GM21447 (cell line): ENCODE data around the gene CDC26.

Source experiments
- ATAC-seq: cut with Tn5 transposase; IDR thresholded peaks from one replicate; pipeline ENCODE4 v1.9.1; 2021; ENCODE audit not compliant: unreplicated experiment

The CDC26 gene

GRCh38 chr9:113275157-113276131 lies at the start of gene CDC26, which contains the start of gene PRPF4:
Gene CDC26 (minus strand): TSS chr9:113275572. CDS start chr9:113272507, 3,065 bp downstream.
Gene PRPF4 (plus strand): TSS chr9:113275658. CDS start chr9:113275744, 86 bp downstream.
- peak; percentile 98 for ATAC-seq

DNA sequence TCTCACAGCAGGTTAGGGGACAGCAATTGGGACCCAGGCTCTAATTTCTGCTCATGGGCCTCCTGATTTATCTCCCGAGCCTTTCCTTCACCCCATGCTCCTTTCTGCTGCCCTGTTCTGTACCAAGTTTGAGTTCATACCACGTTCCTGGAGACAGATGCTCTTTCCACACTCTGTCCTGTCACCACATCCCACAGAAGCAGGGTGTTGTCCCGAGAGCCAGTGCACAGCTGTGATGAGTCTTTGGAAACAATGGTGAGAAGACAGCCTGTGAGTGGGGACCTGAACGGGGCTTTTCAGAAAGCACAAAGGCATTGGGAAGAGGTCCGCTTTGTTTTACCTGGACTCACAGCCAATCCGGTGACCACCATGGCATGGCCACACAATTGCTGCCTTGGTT lies 47.3 kb upstream of the CDC26 start:
- ATAC-seq = no peak

- ATAC-seq = no peak
These were observed 44.7 kb upstream of the CDC26 start for GRCh38 chr9:113320051-113320450.

GRCh38 chr9:113319054-113319453 lies 43.7 kb upstream of the CDC26 start:
- ATAC-seq = no peak

DNA sequence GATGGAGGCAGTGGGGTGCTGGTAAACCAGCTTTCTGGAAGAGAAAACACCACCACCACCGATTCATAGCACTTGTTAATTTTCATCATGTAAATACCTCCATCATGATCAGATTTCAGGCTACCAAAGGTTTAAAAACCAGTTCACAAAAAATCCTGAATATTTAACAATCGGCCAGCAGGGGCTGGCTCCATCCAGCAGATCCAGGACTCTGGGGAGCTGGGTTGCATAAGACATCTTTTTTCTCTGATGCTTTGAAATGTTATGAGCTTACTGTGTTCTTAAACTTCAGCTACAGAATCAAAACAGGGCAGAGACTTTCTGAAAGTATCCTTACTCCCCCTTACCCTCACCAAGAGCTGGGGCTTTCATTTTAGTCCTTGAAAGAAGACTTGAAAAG lies 42.4 kb upstream of the CDC26 start:
- no peak for ATAC-seq

GRCh38 chr9:113316030-113316429 lies 40.7 kb upstream of the CDC26 start:
- no peak for ATAC-seq

- ATAC-seq = no peak
These were observed 39.9 kb upstream of the CDC26 start for GRCh38 chr9:113315231-113315630.

DNA sequence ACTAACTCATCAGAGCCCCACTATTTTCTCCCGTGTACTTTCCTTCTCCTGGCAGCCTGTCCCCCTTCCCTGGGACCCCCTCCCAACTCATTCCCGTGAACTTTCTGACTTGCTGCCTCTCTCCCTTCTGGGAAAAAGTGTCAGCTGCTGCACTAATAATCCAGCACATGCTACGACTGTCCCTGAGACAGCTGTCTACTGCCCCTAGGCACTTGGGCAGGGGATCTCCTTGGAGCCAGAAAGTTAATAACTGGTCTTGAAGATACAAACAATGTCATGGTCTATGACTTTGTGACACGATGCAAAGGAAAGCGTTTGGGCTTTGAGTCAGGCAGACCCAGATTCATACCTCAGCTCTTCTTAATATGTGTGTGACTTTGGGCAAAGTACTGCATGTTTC lies 37.9 kb upstream of the CDC26 start:
- ATAC-seq = no peak

DNA sequence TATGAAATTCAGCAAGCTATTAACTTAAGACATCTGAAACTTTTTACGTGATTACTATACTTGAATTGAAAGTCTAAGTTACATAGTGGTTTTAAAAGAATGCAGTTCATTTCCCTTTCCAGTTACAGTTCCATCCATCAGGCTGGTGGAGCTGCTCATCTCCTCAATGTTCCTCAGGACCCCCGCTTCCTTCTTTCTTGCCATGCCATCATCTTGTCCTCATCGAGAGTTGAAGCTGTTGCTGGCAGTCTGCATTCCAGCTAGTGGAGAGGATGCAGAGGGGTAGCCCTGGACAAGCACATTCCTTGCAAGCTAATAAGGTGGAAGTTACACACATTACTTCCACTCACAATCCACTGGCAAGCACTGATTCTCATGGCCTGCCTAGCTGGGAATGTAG lies 36.6 kb upstream of the CDC26 start:
- ATAC-seq = no peak

DNA sequence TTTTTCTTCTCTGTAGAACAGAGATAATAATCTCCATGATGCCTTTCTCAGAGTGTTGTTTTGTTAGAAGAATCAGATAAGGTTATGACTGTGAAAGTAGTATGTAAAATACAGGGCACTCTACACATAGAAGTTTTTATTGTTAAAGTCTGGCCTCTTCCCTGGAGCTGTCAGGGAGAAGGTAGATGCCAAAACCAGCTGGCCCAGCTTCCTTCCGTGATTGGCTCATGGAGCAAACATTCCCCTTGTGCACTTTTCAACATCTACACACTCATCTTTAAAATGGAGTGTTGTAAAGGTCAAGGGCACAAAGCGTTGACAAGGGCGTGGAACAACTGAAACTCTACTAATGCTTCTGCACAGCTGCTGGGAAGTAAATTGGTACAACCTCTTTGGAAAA lies 35.2 kb upstream of the CDC26 start:
- ATAC-seq = no peak

GRCh38 chr9:113309204-113309813 lies 33.9 kb upstream of the CDC26 start:
- ATAC-seq = no peak

- ATAC-seq = no peak
These were observed 32.1 kb upstream of the CDC26 start for GRCh38 chr9:113307396-113307975.

GRCh38 chr9:113306566-113306965 lies 31.2 kb upstream of the CDC26 start:
- ATAC-seq = no peak

GRCh38 chr9:113302792-113303418 lies 27.5 kb upstream of the CDC26 start, which contains the start of gene RNF183:
Gene RNF183 (minus strand): TSS chr9:113303376. CDS start chr9:113298184, 5,192 bp downstream.
- ATAC-seq = no peak

DNA sequence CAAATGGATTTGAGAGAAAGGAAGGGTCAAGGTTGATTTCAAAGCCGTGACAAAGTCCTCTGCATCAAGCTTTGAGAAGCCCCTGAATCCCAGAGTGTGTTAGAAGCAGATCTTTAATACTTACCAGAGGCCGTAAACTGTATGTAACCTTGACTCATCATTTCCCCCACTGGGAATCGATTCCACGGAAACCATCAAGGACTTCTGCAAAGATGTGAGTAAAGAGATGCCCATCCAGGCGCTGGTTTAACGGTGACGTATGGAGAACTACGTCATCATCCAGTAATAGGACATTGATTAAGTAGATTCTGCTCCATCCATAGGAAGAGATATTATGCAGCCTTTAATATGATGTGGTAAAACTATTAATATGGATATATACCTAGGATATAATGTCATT lies 26.2 kb upstream of the CDC26 start:
- no peak for ATAC-seq

GRCh38 chr9:113299800-113300292 lies 24.5 kb upstream of the CDC26 start:
- ATAC-seq = no peak

DNA sequence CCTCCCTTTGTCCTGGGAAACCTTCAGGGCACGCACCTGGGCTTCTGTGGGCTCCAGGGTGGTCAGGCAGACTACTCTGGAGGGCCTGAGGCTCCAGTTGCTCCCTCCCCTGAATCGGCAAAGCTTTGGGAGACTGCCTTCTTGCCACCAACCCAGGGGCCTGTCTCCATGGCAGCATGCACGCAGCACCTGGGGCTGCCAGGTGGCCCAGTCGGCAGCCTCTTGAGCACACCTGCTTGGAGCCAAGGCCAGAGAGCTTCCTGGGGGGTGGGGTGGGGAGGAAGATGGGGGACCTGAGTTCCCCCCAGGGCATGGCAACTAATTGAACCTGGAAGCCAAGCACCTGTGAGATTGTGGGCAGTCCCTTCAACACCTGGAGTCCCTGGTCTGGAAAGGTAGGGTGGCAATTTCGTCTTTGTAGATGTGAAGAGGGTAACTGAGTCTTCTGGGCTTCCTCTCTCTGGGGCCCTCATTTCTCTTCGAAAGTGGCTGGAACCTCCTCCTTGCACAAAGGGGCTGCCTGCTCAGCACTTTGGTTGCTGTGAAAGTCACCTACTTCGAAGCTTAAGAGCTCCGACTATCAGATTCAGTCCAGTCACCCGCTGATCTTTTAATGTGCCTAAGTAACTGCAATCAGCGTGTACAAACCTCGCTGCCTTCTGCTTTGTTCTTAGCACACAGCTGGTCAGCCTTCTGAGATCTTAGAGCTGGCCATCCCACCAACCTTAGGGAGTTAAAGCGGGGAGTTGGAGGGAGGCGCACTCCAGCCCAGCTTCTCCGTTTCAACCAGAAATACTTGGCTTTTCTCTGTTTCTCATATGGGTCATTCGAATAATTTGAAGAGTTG lies 23.8 kb upstream of the CDC26 start:
- no peak for ATAC-seq

DNA sequence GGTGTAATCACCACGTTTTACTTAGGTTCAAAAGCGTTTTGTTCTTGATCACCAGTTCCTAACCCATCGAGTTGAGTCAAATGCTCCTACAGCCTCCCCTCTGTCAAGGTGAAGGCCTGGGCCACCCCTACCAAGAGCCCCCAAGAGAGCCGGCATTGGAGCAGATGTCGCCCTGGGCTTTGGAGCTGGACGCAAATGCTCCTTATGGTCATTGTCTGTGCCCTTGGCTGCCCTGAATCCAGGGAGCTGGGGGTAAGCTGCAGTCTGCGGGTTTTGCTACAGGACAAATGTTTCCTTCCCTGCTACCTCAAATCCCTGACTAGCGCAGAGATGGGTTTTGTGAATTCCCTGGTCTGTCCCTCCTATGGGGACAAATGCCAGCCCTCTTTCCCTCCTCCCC lies 22.9 kb upstream of the CDC26 start:
- ATAC-seq = no peak

DNA sequence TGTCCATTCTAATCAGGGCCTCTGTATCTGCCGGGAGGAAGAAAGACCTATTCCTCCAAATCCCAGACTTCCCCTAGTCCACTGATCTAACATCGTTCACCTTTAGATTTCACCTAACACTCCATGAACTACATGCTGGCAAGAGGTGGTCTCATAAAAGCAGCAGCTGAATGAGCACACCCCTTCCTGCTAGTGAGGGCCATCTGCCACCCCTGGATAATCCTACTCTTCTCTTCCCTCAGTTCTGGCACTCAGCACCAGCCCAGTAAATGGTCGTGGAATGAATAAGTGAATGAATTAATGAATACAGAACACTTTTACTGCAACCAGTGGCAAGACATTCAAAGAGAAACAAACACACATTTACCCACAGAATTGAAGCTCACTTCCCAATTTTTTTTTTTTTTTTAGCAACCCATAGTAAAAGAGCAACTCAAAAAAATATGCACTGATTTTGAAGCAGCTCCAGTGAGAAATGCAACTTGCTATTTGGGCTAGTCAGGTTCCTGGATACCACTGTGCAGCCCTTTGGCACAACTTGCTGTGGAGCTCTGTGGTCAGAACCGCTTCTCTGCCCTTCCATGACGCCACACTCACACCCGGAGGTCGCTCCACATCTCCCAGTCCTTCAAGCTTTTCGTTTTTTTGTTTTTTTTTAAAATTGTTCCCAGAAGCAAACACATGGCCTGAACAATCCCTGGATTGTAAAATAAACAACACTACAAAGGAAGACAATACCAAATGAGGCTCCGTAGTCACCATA lies 21.6 kb upstream of the CDC26 start:
- ATAC-seq = no peak
